IMR-90 (cell line): Measurements from ENCODE around the gene KLF9. TPM values are rescaled to one million over a fixed set of nuclear protein-coding genes. Genes with fewer than 3 reads are reported as not detected.

Source experiments
- ATAC-seq: fragments of 200-7000 bp; cut with Tn5 transposase; 2 replicates; pipeline ENCODE4 v1.9.1; 2020; ENCODE audit warnings: low read depth, mild to moderate bottlenecking, moderate library complexity
- BruUV-seq: library from RNA; stranded (reverse); fragments of 400-500 nt; replicated peaks from 2 replicates; lab custom pipeline; 2021; lab: Mats Ljungman, UMichigan
- CTCF ChIA-PET: fragments of 300-600 bp; formaldehyde crosslinking; extraction: SDS; loops from one replicate; lab custom pipeline; 2021; ENCODE audit warnings: antibody characterized with exemption; lab: Yijun Ruan, JAX
- POLR2A ChIA-PET: fragments of 300-600 bp; sonication (Branson Sonifier 250); formaldehyde crosslinking; loops from one replicate; lab custom pipeline; 2022; ENCODE audit warnings: antibody characterized with exemption; ENCODE audit not compliant: unreplicated experiment; lab: Charles Lee
- DNase-seq: peaks from one replicate; pipeline ENCODE4 v3.0.0; 2013
- H2AFZ ChIP-seq: replicated peaks from 2 replicates; pipeline ENCODE3; 2013; ENCODE audit warnings: low read length, mild to moderate bottlenecking; ENCODE audit not compliant: poor library complexity
- H2AK5ac ChIP-seq: 2 replicates; pipeline ENCODE4 v1.6.1; 2013; ENCODE audit warnings: low read depth, low read length, inconsistent platforms
- H2AK9ac ChIP-seq: replicated peaks from 2 replicates; pipeline ENCODE3; 2013; ENCODE audit warnings: mild to moderate bottlenecking, low read depth, low read length, moderate library complexity; ENCODE audit not compliant: poor library complexity
- H2BK120ac ChIP-seq: 2 replicates; pipeline ENCODE4 v1.6.1; 2013; ENCODE audit warnings: low read depth, low read length, inconsistent platforms
- H2BK15ac ChIP-seq: 3 replicates; pipeline ENCODE4 v1.6.1; 2013; ENCODE audit warnings: low read depth, low read length, inconsistent platforms
- H2BK20ac ChIP-seq: 2 replicates; pipeline ENCODE4 v1.6.1; 2013; ENCODE audit warnings: low read depth, mild to moderate bottlenecking, inconsistent platforms, low read length, moderate library complexity
- H2BK5ac ChIP-seq: 2 replicates; pipeline ENCODE4 v1.6.1; 2013; ENCODE audit warnings: mild to moderate bottlenecking, low read depth, low read length, inconsistent platforms; ENCODE audit not compliant: poor library complexity, severe bottlenecking
- H3K14ac ChIP-seq: replicated peaks from 2 replicates; pipeline ENCODE4 v1.6.1; 2013; ENCODE audit warnings: low read depth, low read length, inconsistent platforms
- H3K18ac ChIP-seq: 2 replicates; pipeline ENCODE4 v1.6.1; 2013; ENCODE audit warnings: low read depth, low read length, control low read depth
- H3K23ac ChIP-seq: 2 replicates; pipeline ENCODE4 v1.6.1; 2013; ENCODE audit warnings: low read depth, low read length, inconsistent platforms
- H3K27ac ChIP-seq: 2 replicates; pipeline ENCODE4 v1.5.1; 2013; ENCODE audit warnings: mild to moderate bottlenecking, control low read depth, low read length; ENCODE audit not compliant: insufficient read depth
- H3K27me3 ChIP-seq: 2 replicates; pipeline ENCODE4 v1.6.1; 2013; ENCODE audit warnings: low read length; ENCODE audit not compliant: control insufficient read depth, insufficient read depth
- H3K36me3 ChIP-seq: 2 replicates; pipeline ENCODE4 v1.6.1; 2013; ENCODE audit warnings: low read length, mixed read lengths; ENCODE audit not compliant: control insufficient read depth, insufficient read depth
- H3K4ac ChIP-seq: 2 replicates; pipeline ENCODE4 v1.6.1; 2013; ENCODE audit warnings: low read depth, low read length, inconsistent platforms
- H3K4me1 ChIP-seq: 2 replicates; pipeline ENCODE4 v1.6.1; 2013; ENCODE audit warnings: low read length, mixed read lengths; ENCODE audit not compliant: control insufficient read depth, insufficient read depth
- H3K4me2 ChIP-seq: 2 replicates; pipeline ENCODE4 v1.6.1; 2013; ENCODE audit warnings: low read depth, mild to moderate bottlenecking, control low read depth, low read length, moderate library complexity
- H3K4me3 ChIP-seq: 2 replicates; pipeline ENCODE4 v1.5.1; 2013; ENCODE audit warnings: low read depth, mild to moderate bottlenecking, control low read depth, low read length, moderate library complexity; ENCODE audit not compliant: insufficient read depth
- H3K56ac ChIP-seq: 2 replicates; pipeline ENCODE4 v1.6.1; 2013; ENCODE audit warnings: low read length, inconsistent platforms; ENCODE audit not compliant: insufficient read depth; ENCODE audit errors: extremely low read depth
- H3K79me1 ChIP-seq, 2 experiments: 2 replicates each; pipeline ENCODE4 v1.6.1; 2013; ENCODE audit warnings: low read length in 2 of 2, inconsistent platforms in 1 of 2, low read depth in 1 of 2
- H3K9ac ChIP-seq: 2 replicates; pipeline ENCODE4 v1.6.1; 2013; ENCODE audit warnings: low read depth, low read length, control low read depth
- H3K9me1 ChIP-seq: 2 replicates; pipeline ENCODE4 v1.6.1; 2013; ENCODE audit warnings: low read length, inconsistent platforms; ENCODE audit not compliant: insufficient read depth
- H3K9me3 ChIP-seq: 2 replicates; pipeline ENCODE4 v1.6.1; 2013; ENCODE audit warnings: low read length; ENCODE audit not compliant: control insufficient read depth, insufficient read depth
- H4K20me1 ChIP-seq: 2 replicates; pipeline ENCODE4 v1.6.1; 2013; ENCODE audit warnings: low read length, inconsistent platforms; ENCODE audit not compliant: insufficient read depth
- H4K5ac ChIP-seq: 2 replicates; pipeline ENCODE4 v1.6.1; 2013; ENCODE audit warnings: mild to moderate bottlenecking, low read depth, low read length, control low read depth
- H4K8ac ChIP-seq, 2 experiments: 2 replicates each; pipeline ENCODE4 v1.6.1; 2013; ENCODE audit warnings: low read depth in 2 of 2, low read length in 2 of 2, control low read depth in 1 of 2, inconsistent platforms in 1 of 2
- H4K91ac ChIP-seq: 2 replicates; pipeline ENCODE4 v1.6.1; 2013; ENCODE audit warnings: low read depth, low read length, inconsistent platforms; ENCODE audit not compliant: insufficient read depth
- CEBPB ChIP-seq: IDR thresholded peaks from 2 replicates; pipeline ENCODE4 v1.6.1; 2012; ENCODE audit warnings: low read depth, low read length, improper control_type of control experiment
- CHD1 ChIP-seq: IDR thresholded peaks from 2 replicates; pipeline ENCODE4 v1.6.1; 2012; ENCODE audit warnings: low read depth, low read length, improper control_type of control experiment
- FOS ChIP-seq: fragments of 150-350 bp; IDR thresholded peaks from 2 replicates; pipeline ENCODE4 v1.6.1; 2016; ENCODE audit warnings: low read depth, low read length
- MXI1 ChIP-seq: IDR thresholded peaks from 2 replicates; pipeline ENCODE4 v1.6.1; 2012; ENCODE audit warnings: low read depth, mild to moderate bottlenecking, low read length, moderate library complexity, borderline replicate concordance
- POLR2A ChIP-seq: IDR thresholded peaks from 2 replicates; pipeline ENCODE4 v1.6.1; 2012; ENCODE audit warnings: mild to moderate bottlenecking, low read depth, low read length
- RAD21 ChIP-seq: IDR thresholded peaks from 2 replicates; pipeline ENCODE4 v1.6.1; 2012; ENCODE audit warnings: low read length, improper control_type of control experiment
- RCOR1 ChIP-seq: IDR thresholded peaks from 2 replicates; pipeline ENCODE4 v1.6.1; 2012; ENCODE audit warnings: mild to moderate bottlenecking, low read length, improper control_type of control experiment; ENCODE audit not compliant: insufficient replicate concordance
- dilution Hi-C: fragments of 300-500 bp; cut with HindIII; formaldehyde crosslinking; loops from one replicate; pipeline ENCODE4 v1.14.3; 2018; ENCODE audit warnings: low sequenced_read_pairs; ENCODE audit not compliant: unreplicated experiment
- in situ Hi-C: fragments of 300-500 bp; cut with MboI; formaldehyde crosslinking; loops from 3 replicates; pipeline ENCODE4 v1.14.3; 2019; ENCODE audit warnings: low sequenced_read_pairs, inconsistent platforms, mixed read lengths
- intact Hi-C: fragments of 100-400 bp; cut with micrococcal nuclease; formaldehyde crosslinking; loops from 2 replicates; pipeline ENCODE4 v1.10.0; 2022
- polyA plus RNA-seq, 3 experiments: library from polyadenylated mRNA; depleted of rRNA; stranded (reverse); fragments of >200 nt; gene quantifications; 2 replicates each; pipeline ENCODE4 v1.2.3, GENCODE V29; 2012; ENCODE audit warnings: low replicate concordance in 1 of 3
- total RNA-seq: library from RNA; depleted of rRNA; stranded (reverse); fragments of >200 nt; gene quantifications from 2 replicates; pipeline ENCODE4 v1.2.3, GENCODE V29; 2012

KLF9 gene
- total and polyA plus RNA-seq, 2 of the 4 experiments (the other 2 are of a cell fraction) = 4.1 to 7.5 TPM

DNA sequence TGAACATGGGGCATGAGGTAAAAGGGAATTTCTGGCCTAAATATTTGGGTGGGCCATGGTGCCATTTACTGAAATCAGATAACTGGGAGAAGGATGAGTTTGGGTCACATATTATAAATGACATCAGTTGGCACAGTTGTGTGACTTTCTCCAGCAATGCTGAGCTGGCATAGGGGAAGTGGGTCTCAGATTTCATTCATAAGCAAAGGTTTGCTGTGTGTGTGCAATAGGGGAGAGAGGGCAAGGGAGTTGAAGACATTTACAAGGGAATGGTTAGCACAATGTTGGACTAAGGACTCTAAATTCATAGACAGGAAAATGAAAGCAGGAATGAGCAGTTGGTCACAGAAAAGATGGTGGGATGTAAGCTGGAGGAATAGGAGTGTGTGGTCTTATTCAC lies 47.8 kb upstream of the KLF9 start:
- Histone ChIP-seq H2BK5ac (no peak overlapping the region), H2BK120ac (no peak overlapping the region), H3K56ac (no peak overlapping the region), H3K9ac (no peak overlapping the region), H3K36me3 (no peaks in the 10 kb centered on the region), H3K18ac (0 out of 2 replicates have a peak overlapping the region, but pooled peaks have one; percentile 0), H3K9me3 (no peaks in the 10 kb centered on the region), H2BK20ac (no peak overlapping the region), H4K20me1 (no peaks in the 10 kb centered on the region), H3K4me3 (no peak overlapping the region), H2AK5ac (no peak overlapping the region), H4K5ac (no peak overlapping the region), H3K23ac (no peak overlapping the region), H3K79me1 (no peaks in the 10 kb centered on the region), H3K4me1 (peaks cover 6% of the 10 kb centered on the region), H3K14ac (0 out of 2 replicates have a peak overlapping the region, but pooled peaks have one; percentile 25), H4K8ac (no peak overlapping the region), H3K4ac (no peak overlapping the region), H3K27ac (no peak overlapping the region), H2BK15ac (no peak overlapping the region), H3K4me2 (no peak overlapping the region), H4K91ac (no peak overlapping the region), H2AFZ (no peak overlapping the region), H3K9me1 (peaks cover 10% of the 10 kb centered on the region), H3K27me3 (no peaks in the 10 kb centered on the region), H2AK9ac (no peak overlapping the region)
- no peak for DNase-seq
- TF ChIP-seq CEBPB (no peak), POLR2A (no peak), CHD1 (no peak), RAD21 (no peak), FOS (no peak), RCOR1 (no peak), MXI1 (no peak)
- no peak for ATAC-seq
- POLR2A ChIA-PET = no interaction called here
- no TSS peak for BruUV-seq
- CTCF ChIA-PET = interaction anchor here (1.2 kb wide), 1 partner anchor 9 kb away, joined by 3 read pairs; no protein-coding TSS in a partner anchor
- dilution Hi-C loops (no loop called here), intact Hi-C loops (no loop called here), in situ Hi-C loops (no loop called here)
